Naive thymus-derived CD8-positive, alpha-beta T cell (primary cell): Measurements from ENCODE around the gene ATOX1. TPM values are rescaled to one million over a fixed set of nuclear protein-coding genes. Genes with fewer than 3 reads are reported as not detected.

ENCODE experiments used
- polyA plus RNA-seq, 3 donors: library from polyadenylated mRNA; unstranded; fragments of 300-500 nt; fragmentation: Illumina TruSeq; gene quantifications; one replicate each; pipeline ENCODE4 v1.2.3, GENCODE V29; 2021
- total RNA-seq, 8 experiments: library from RNA in 2 of 8; stranded (reverse) in 2 of 8; gene quantifications; one replicate each; pipeline ENCODE4 v1.2.3 and lab custom pipeline; 2021 to 2026

The ATOX1 gene
- total and polyA plus RNA-seq, 5 experiments from 2014 or later: 26.8 to 58.7 (median 50.9) TPM

Other genes with a start within 250 kb of the ATOX1 start
- not detected for gene FAT2, start 167.3 kb downstream of the ATOX1 start, total RNA-seq
- gene FAT2, start 167.3 kb downstream of the ATOX1 start, polyA plus RNA-seq: under 1 TPM in 1 of 3 donors, not detected in 2; 0.03 TPM
- not detected for gene SPARC, start 71.7 kb downstream of the ATOX1 start, total RNA-seq
- not detected for gene SPARC, start 71.7 kb downstream of the ATOX1 start, polyA plus RNA-seq
- gene G3BP1, start 13.3 kb upstream of the ATOX1 start, total RNA-seq: 100 to 1,000 TPM; 179 to 188 TPM
- 100 to 1,000 TPM; 128 to 145 (median 145) TPM for gene G3BP1, start 13.3 kb upstream of the ATOX1 start, polyA plus RNA-seq
- not detected for gene GLRA1, start 166.2 kb upstream of the ATOX1 start, total RNA-seq
- gene GLRA1, start 166.2 kb upstream of the ATOX1 start, polyA plus RNA-seq: not detected